GM12878 (cell line): ENCODE measurements around the gene FAT1. TPM values are rescaled to one million over a fixed set of nuclear protein-coding genes. Genes with fewer than 3 reads are reported as not detected.

Experiments used
- ATAC-seq: fragments of 200-7000 bp; cut with Tn5 transposase; 3 replicates; pipeline ENCODE4 v1.9.1; 2020; ENCODE audit warnings: mild to moderate bottlenecking, moderate library complexity
- BruUV-seq: library from RNA; stranded (reverse); fragments of 400-500 nt; replicated peaks from 2 replicates; lab custom pipeline; 2021; lab: Mats Ljungman, UMichigan
- CTCF ChIA-PET: fragments of 300-600 bp; sonication (Branson Sonifier 250); formaldehyde crosslinking; extraction: SDS; loops from one replicate; lab custom pipeline; 2021; ENCODE audit warnings: inconsistent platforms; lab: Yijun Ruan, JAX
- POLR2A ChIA-PET: fragments of 350-600 bp; formaldehyde crosslinking; extraction: SDS; loops from one replicate; lab custom pipeline; 2021; ENCODE audit warnings: inconsistent platforms; lab: Charles Lee
- RAD21 ChIA-PET: fragments of 300-600 bp; sonication (Branson Sonifier 250); formaldehyde crosslinking; loops from one replicate; lab custom pipeline; 2023; ENCODE audit warnings: antibody characterized with exemption; ENCODE audit not compliant: unreplicated experiment; lab: Charles Lee
- SMC1A ChIA-PET: fragments of 300-600 bp; sonication (Branson Sonifier 250); formaldehyde crosslinking; loops from one replicate; lab custom pipeline; 2023; ENCODE audit not compliant: unreplicated experiment, uncharacterized antibody; lab: Charles Lee
- DNase-seq: peaks from one replicate; pipeline ENCODE4 v3.0.0-alpha.2; 2011; ENCODE audit warnings: low read depth, low spot score
- FAIRE-seq: peaks from 3 replicates; lab custom pipeline; 2011; peaks lifted over from hg19 to GRCh38; lab: Jason Lieb, UNC
- H2AFZ ChIP-seq: 2 replicates; pipeline ENCODE4 v1.6.0; 2011; ENCODE audit warnings: low read depth, low read length, control low read depth; ENCODE audit not compliant: control insufficient read depth
- H3K27ac ChIP-seq: 2 replicates; pipeline ENCODE4 v1.5.1; 2011; ENCODE audit warnings: control low read depth; ENCODE audit not compliant: control insufficient read depth, insufficient read depth
- H3K27me3 ChIP-seq, 2 experiments: replicated peaks in 1 of 2; 2 replicates each; pipeline versions ENCODE4 v1.6.0 to v1.6.1; 2011; ENCODE audit warnings: low read length in 1 of 2; ENCODE audit not compliant: control insufficient read depth in 2 of 2, insufficient read depth in 2 of 2
- H3K36me3 ChIP-seq, 2 experiments: 2 replicates each; pipeline ENCODE4 v1.5.1; 2011; ENCODE audit warnings: low read length in 1 of 2; ENCODE audit not compliant: control insufficient read depth in 2 of 2, insufficient read depth in 2 of 2
- H3K4me1 ChIP-seq: 2 replicates; pipeline ENCODE4 v1.6.1; 2011; ENCODE audit warnings: mild to moderate bottlenecking, low read length, moderate library complexity, mixed read lengths; ENCODE audit not compliant: control insufficient read depth, insufficient read depth
- H3K4me2 ChIP-seq: 2 replicates; pipeline ENCODE4 v1.6.0; 2011; ENCODE audit warnings: control low read depth; ENCODE audit not compliant: control insufficient read depth, insufficient read depth
- H3K4me3 ChIP-seq: fragments of 200-600 bp; sonication (generic); 2 replicates; pipeline ENCODE4 v1.5.1; 2016
- H3K79me2 ChIP-seq: 2 replicates; pipeline ENCODE4 v1.6.0; 2011; ENCODE audit warnings: low read length; ENCODE audit not compliant: control insufficient read depth, insufficient read depth
- H3K9ac ChIP-seq: 2 replicates; pipeline ENCODE4 v1.8.0; 2011; ENCODE audit warnings: low read length, control low read depth, mixed read lengths; ENCODE audit not compliant: control insufficient read depth, insufficient read depth
- H3K9me3 ChIP-seq: replicated peaks from 3 replicates; pipeline ENCODE4 v1.5.1; 2011; ENCODE audit warnings: mild to moderate bottlenecking, low read length; ENCODE audit not compliant: control insufficient read depth, insufficient read depth
- H4K20me1 ChIP-seq: 2 replicates; pipeline ENCODE4 v1.6.0; 2011; ENCODE audit not compliant: control insufficient read depth, insufficient read depth
- BHLHE40 ChIP-seq, 2 experiments: fragments of 450-650 bp in 1 of 2; IDR thresholded peaks; 2 replicates each; pipeline ENCODE4 v1.6.1; 2011 to 2017; ENCODE audit warnings: low read depth in 2 of 2, borderline replicate concordance in 1 of 2, improper control_type of control experiment in 1 of 2, low read length in 1 of 2, mild to moderate bottlenecking in 1 of 2
- CEBPB ChIP-seq, 2 experiments: fragments of 150-350 bp in 1 of 2; IDR thresholded peaks; 2 replicates each; pipeline ENCODE4 v1.6.1; 2012 to 2014; ENCODE audit warnings: low read depth in 2 of 2, low read length in 2 of 2, borderline replicate concordance in 1 of 2, inconsistent platforms in 1 of 2
- CHD1 ChIP-seq: IDR thresholded peaks from 2 replicates; pipeline ENCODE4 v1.6.1; 2012; ENCODE audit warnings: low read depth, low read length, improper control_type of control experiment
- EED ChIP-seq: sonication (generic); IDR thresholded peaks from 2 replicates; pipeline ENCODE4 v1.6.1; 2016; ENCODE audit warnings: antibody characterized with exemption, low read depth
- KAT2A ChIP-seq: conservative IDR thresholded peaks from 2 replicates; pipeline ENCODE4 v1.6.1; 2011; ENCODE audit warnings: low read depth, low read length; ENCODE audit not compliant: control insufficient read depth
- PAX5 ChIP-seq: IDR thresholded peaks from 2 replicates; pipeline ENCODE4 v1.6.1; 2011; ENCODE audit warnings: low read depth, low read length, borderline replicate concordance
- POLR2AphosphoS5 ChIP-seq: IDR thresholded peaks from 2 replicates; pipeline ENCODE4 v1.6.1; 2011; ENCODE audit warnings: mild to moderate bottlenecking, low read length, inconsistent platforms
- RUNX3 ChIP-seq: IDR thresholded peaks from 2 replicates; pipeline ENCODE4 v1.6.1; 2012; ENCODE audit warnings: low read length, inconsistent platforms
- SREBF1 ChIP-seq: IDR thresholded peaks from 2 replicates; pipeline ENCODE4 v1.6.1; 2012; ENCODE audit warnings: mild to moderate bottlenecking, low read length
- STAT3 ChIP-seq: IDR thresholded peaks from 2 replicates; pipeline ENCODE4 v1.6.1; 2011; ENCODE audit warnings: low read depth, low read length, improper control_type of control experiment
- ZBTB40 ChIP-seq: fragments of 450-650 bp; IDR thresholded peaks from 2 replicates; pipeline ENCODE4 v1.6.1; 2016; ENCODE audit warnings: mild to moderate bottlenecking, moderate library complexity, borderline replicate concordance
- ZSCAN29 ChIP-seq: fragments of 450-650 bp; IDR thresholded peaks from 2 replicates; pipeline ENCODE4 v1.6.1; 2017; ENCODE audit warnings: mild to moderate bottlenecking, moderate library complexity
- WGBS: methylation state at CpG from one replicate; pipeline ENCODE4 v1.1.6; 2016; ENCODE audit warnings: low lambda C conversion rate; ENCODE audit not compliant: insufficient replicate concordance, insufficient coverage; ENCODE audit errors: missing lambda C conversion rate; 5-methylcytosine and 5-hydroxymethylcytosine counted together
- in situ Hi-C: fragments of 300-500 bp; cut with MboI; formaldehyde crosslinking; loops from 9 replicates; pipeline ENCODE4 v1.14.3; 2018; ENCODE audit warnings: mixed read lengths
- intact Hi-C: fragments of 100-400 bp; cut with micrococcal nuclease; formaldehyde crosslinking; loops from one replicate; pipeline ENCODE4 v1.14.2; 2022; ENCODE audit not compliant: unreplicated experiment
- polyA plus RNA-seq, 11 experiments: library from polyadenylated mRNA; depleted of rRNA in 4 of 11; unstranded in 6 of 11; stranded (reverse) in 5 of 11; fragments of >200 nt; fragmentation: Nextera tagmentation in 4 of 11; fragmentation: Illumina TruSeq in 1 of 11; extraction: Ambion mirVana in 4 of 11; extraction: Trizol in 1 of 11; gene quantifications; 1 replicate in 1 of 11; 2 replicates in 10 of 11; pipeline versions ENCODE4 v1.2.1 to v1.2.3, GENCODE V29; 2011 to 2016; ENCODE audit warnings: inconsistent platforms in 2 of 11, missing spikeins in 2 of 11, low read depth in 1 of 11
- total RNA-seq, 4 experiments: library from RNA; depleted of rRNA in 3 of 4; stranded (reverse); fragments of >200 nt in 3 of 4; fragmentation: Illumina TruSeq in 1 of 4; extraction: Trizol in 1 of 4; gene quantifications; 2 replicates each; pipeline versions ENCODE4 v1.2.1 to v1.2.3, GENCODE V29; 2013 to 2021
- TF ChIP-seq, protein P1 (sequence below): fragments of 450-650 bp; formaldehyde crosslinking; IDR thresholded peaks from 2 replicates; pipeline ENCODE4 v1.4.0; 2022; ENCODE audit warnings: mild to moderate bottlenecking, moderate library complexity
- TF ChIP-seq, protein P2 (sequence below): IDR thresholded peaks from 2 replicates; pipeline ENCODE4 v1.6.1; 2011; ENCODE audit warnings: borderline replicate concordance, low read depth, mild to moderate bottlenecking, moderate library complexity, mixed read lengths, low read length; ENCODE audit not compliant: insufficient read depth; ENCODE audit errors: extremely low read length

FAT1 gene
- total and polyA plus RNA-seq, 10 of the 15 experiments (the other 5 are each of a cell fraction or from before 2014, with no cell fraction given), result 0.04 to 11.8 (median 0.11) TPM; not detected in 1

DNA sequence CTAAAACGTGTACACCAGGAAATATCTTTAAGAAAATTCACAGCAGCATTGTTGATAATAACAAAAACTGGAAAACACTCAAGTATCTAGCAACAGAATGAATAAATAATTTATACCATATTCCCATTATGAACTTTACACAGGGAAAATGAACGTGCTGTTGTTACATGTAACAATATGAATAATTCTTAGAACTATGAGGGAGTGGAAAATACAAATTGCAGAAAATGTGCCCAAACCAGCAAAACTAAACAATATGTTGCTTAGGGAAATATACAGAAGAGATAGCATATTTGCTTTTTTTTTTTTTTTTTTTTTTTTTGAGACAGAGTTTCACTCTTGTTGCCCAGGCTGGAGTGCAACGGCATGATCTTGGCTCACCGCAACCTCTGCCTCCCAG, 14.8 kb upstream of the FAT1 start:
- Histone ChIP-seq H3K9ac (no peak overlapping the region), H3K27me3 (no peaks in the 10 kb centered on the region), H3K4me3 (no peak overlapping the region), H3K4me1 (no peaks in the 10 kb centered on the region), H4K20me1 (no peaks in the 10 kb centered on the region), H3K4me2 (no peak overlapping the region), H3K79me2 (no peaks in the 10 kb centered on the region), H3K27ac (no peak overlapping the region), H3K36me3 (no peaks in the 10 kb centered on the region), H2AFZ (no peak overlapping the region), H3K9me3 (no peaks in the 10 kb centered on the region)
- RAD21 ChIA-PET, result no interaction called here
- POLR2A ChIA-PET, result interaction anchor here (0.7 kb wide), 1 partner anchor 9 kb away, joined by 4 read pairs; no protein-coding TSS in a partner anchor
- no TSS peak for BruUV-seq
- FAIRE-seq, result no peak
- intact Hi-C loops (no loop called here), in situ Hi-C loops (no loop called here)
- TF ChIP-seq SREBF1 (no peak), POLR2AphosphoS5 (no peak), CHD1 (no peak), ZSCAN29 (no peak), BHLHE40 (IDR thresholded peaks at IDR 0.05; ENCODE audit: borderline replicate concordance in 1 of 2, low read depth in 2 of 2, low read length in 1 of 2) (no peak), EED (no peak), ZBTB40 (no peak), STAT3 (no peak), PAX5 (no peak), KAT2A (no peak), CEBPB (IDR thresholded peaks at IDR 0.05; ENCODE audit: borderline replicate concordance in 1 of 2, low read depth in 2 of 2, low read length in 2 of 2) (no peak), RUNX3 (no peak)
- TF ChIP-seq, protein P1, sequence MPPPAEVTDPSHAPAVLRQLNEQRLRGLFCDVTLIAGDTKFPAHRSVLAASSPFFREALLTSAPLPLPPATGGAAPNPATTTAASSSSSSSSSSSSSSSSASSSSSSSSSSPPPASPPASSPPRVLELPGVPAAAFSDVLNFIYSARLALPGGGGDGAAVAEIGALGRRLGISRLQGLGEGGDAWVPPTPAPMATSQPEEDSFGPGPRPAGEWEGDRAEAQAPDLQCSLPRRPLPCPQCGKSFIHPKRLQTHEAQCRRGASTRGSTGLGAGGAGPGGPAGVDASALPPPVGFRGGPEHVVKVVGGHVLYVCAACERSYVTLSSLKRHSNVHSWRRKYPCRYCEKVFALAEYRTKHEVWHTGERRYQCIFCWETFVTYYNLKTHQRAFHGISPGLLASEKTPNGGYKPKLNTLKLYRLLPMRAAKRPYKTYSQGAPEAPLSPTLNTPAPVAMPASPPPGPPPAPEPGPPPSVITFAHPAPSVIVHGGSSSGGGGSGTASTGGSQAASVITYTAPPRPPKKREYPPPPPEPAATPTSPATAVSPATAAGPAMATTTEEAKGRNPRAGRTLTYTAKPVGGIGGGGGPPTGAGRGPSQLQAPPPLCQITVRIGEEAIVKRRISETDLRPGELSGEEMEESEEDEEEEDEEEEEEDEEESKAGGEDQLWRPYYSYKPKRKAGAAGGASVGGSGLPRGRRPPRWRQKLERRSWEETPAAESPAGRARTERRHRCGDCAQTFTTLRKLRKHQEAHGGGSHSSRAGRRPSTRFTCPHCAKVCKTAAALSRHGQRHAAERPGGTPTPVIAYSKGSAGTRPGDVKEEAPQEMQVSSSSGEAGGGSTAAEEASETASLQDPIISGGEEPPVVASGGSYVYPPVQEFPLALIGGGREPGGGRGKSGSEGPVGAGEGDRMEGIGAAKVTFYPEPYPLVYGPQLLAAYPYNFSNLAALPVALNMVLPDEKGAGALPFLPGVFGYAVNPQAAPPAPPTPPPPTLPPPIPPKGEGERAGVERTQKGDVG (CRISPR knock-in tag), result no peak
- TF ChIP-seq, protein P2, sequence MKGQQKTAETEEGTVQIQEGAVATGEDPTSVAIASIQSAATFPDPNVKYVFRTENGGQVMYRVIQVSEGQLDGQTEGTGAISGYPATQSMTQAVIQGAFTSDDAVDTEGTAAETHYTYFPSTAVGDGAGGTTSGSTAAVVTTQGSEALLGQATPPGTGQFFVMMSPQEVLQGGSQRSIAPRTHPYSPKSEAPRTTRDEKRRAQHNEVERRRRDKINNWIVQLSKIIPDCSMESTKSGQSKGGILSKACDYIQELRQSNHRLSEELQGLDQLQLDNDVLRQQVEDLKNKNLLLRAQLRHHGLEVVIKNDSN, result no peak
- SMC1A ChIA-PET, result no interaction called here
- CTCF ChIA-PET, result no interaction called here
- 2% methylated on average over 2 of the region's 4 CpGs for WGBS
- ATAC-seq, result no peak
- DNase-seq, result no peak
